Parathyroid adenoma (tissue), 2 donors: ENCODE measurements around the gene GPS2.

Source experiments
- H2AFZ ChIP-seq: fragments of 300-600 bp; sonication (generic); one replicate; pipeline ENCODE4 v1.7.0; 2017; ENCODE audit warnings: antibody characterized with exemption, mild to moderate bottlenecking
- H3K27ac ChIP-seq: fragments of 300-600 bp; sonication (generic); one replicate; pipeline ENCODE4 v1.7.0; 2017
- H3K27me3 ChIP-seq: fragments of 300-600 bp; sonication (generic); one replicate; pipeline ENCODE4 v1.7.0; 2017; ENCODE audit warnings: low read length; ENCODE audit not compliant: control insufficient read depth, insufficient read depth
- H3K36me3 ChIP-seq: fragments of 300-600 bp; sonication (generic); one replicate; pipeline ENCODE4 v1.7.0; 2017; ENCODE audit warnings: low read length; ENCODE audit not compliant: control insufficient read depth, insufficient read depth
- H3K4me1 ChIP-seq: fragments of 300-600 bp; sonication (generic); one replicate; pipeline ENCODE4 v1.7.0; 2017; ENCODE audit warnings: control low read depth
- H3K4me2 ChIP-seq: fragments of 300-600 bp; sonication (generic); one replicate; pipeline ENCODE4 v1.7.0; 2017; ENCODE audit warnings: low read length
- H3K4me3 ChIP-seq: fragments of 300-600 bp; sonication (generic); one replicate; pipeline ENCODE4 v1.7.0; 2017; ENCODE audit warnings: low read depth, low read length
- H3K79me2 ChIP-seq: fragments of 300-600 bp; sonication (generic); one replicate; pipeline ENCODE4 v1.7.0; 2017; ENCODE audit warnings: control low read depth
- H3K9ac ChIP-seq: fragments of 300-600 bp; sonication (generic); one replicate; pipeline ENCODE4 v1.7.0; 2017; ENCODE audit warnings: mild to moderate bottlenecking
- H3K9me3 ChIP-seq: fragments of 300-600 bp; sonication (generic); one replicate; pipeline ENCODE4 v1.7.0; 2017; ENCODE audit warnings: low read length; ENCODE audit not compliant: control insufficient read depth
- TF ChIP-seq, protein P1 (sequence below): fragments of 300-600 bp; sonication (generic); IDR thresholded peaks from one replicate; pipeline ENCODE4 v1.7.0; 2017; ENCODE audit warnings: antibody characterized with exemption, mild to moderate bottlenecking
- donor health status: primary hyperparathyroidism.

The GPS2 gene, protein sequence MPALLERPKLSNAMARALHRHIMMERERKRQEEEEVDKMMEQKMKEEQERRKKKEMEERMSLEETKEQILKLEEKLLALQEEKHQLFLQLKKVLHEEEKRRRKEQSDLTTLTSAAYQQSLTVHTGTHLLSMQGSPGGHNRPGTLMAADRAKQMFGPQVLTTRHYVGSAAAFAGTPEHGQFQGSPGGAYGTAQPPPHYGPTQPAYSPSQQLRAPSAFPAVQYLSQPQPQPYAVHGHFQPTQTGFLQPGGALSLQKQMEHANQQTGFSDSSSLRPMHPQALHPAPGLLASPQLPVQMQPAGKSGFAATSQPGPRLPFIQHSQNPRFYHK

DNA sequence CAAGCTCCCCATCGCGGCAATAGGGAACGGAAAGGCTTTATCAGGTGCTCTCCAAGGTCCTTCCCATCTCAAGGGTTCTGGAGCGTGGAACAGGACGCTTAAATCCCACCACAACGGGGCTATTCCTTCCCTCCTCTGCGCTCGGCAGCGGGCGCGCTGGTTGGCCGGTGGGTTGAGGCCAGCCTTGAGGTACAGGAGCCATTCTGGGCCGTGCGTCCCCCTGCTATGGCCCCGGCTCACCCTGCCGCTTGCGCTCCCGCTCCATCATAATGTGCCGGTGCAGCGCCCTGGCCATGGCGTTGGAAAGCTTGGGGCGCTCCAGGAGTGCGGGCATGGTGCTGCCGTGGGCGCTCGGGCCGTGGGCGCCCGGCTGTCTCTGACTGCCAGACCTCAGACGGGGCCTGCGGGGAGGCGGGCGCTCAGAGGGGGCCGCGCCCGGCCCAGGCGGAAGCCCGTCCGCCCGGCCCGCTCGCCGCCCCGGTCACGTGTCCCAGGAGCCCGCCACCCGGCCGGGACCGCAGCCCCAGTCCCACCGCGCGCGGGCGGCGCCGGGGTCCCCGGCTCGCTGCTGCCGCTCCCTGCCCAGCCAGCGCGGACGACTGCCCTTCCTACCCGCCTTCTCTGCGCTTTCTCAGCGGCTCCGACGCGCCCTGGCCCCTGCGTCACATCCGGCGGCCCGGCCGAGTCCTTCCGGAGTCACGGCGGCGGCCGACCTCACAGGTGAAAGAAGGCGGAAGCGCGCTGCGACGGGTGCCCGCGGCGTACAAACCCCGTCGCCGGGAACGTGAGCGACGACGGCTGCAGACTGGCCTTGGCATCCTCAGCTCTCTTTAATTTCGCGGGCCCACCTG lies at the start of gene GPS2:
Gene GPS2 (minus strand): TSS at position 642 of the 851 bp plus-strand sequence. CDS start 308 bp downstream, at position 334.
- peak within 1 kb of the TSS; percentile 89 for H3K27ac ChIP-seq
- H3K9me3 ChIP-seq: no peaks in the 10 kb centered on the region
- peak within 1 kb of the TSS; percentile 56 for H3K9ac ChIP-seq
- H3K4me2 ChIP-seq: peak within 1 kb of the TSS; percentile 80
- H2AFZ ChIP-seq: peak within 1 kb of the TSS; percentile 82
- TF ChIP-seq, protein P1, sequence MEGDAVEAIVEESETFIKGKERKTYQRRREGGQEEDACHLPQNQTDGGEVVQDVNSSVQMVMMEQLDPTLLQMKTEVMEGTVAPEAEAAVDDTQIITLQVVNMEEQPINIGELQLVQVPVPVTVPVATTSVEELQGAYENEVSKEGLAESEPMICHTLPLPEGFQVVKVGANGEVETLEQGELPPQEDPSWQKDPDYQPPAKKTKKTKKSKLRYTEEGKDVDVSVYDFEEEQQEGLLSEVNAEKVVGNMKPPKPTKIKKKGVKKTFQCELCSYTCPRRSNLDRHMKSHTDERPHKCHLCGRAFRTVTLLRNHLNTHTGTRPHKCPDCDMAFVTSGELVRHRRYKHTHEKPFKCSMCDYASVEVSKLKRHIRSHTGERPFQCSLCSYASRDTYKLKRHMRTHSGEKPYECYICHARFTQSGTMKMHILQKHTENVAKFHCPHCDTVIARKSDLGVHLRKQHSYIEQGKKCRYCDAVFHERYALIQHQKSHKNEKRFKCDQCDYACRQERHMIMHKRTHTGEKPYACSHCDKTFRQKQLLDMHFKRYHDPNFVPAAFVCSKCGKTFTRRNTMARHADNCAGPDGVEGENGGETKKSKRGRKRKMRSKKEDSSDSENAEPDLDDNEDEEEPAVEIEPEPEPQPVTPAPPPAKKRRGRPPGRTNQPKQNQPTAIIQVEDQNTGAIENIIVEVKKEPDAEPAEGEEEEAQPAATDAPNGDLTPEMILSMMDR: no peak
- H3K79me2 ChIP-seq: peaks cover 35% of the 10 kb centered on the region
- peaks cover 15% of the 10 kb centered on the region for H3K4me1 ChIP-seq
- peak within 1 kb of the TSS; percentile 62 for H3K4me3 ChIP-seq
- no peaks in the 10 kb centered on the region for H3K36me3 ChIP-seq
- H3K27me3 ChIP-seq: no peaks in the 10 kb centered on the region

DNA sequence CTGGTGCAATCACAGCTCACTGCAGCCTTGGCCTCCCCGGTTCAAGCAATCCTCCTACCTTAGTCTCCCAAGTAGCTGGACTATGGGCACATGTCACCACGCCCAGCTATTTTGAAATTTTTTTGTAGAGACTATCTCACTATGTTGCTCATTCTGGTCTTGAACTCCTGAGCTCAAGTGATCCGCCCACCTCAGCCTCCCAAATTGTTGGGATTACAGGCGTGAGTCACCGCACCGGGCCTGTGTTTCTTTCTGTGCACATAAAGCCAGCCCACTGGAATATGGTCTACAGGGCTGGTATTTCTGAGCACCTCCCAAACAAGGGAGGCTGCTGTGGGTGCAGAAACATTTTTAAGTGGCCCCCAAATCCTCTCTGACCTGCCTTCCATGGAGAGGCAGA lies 48.2 kb upstream of the GPS2 start:
- Histone ChIP-seq H3K4me3 (no peak overlapping the region), H3K4me2 (no peak overlapping the region), H2AFZ (no peak overlapping the region), H3K4me1 (no peaks in the 10 kb centered on the region), H3K27me3 (no peaks in the 10 kb centered on the region), H3K79me2 (no peaks in the 10 kb centered on the region), H3K36me3 (no peaks in the 10 kb centered on the region), H3K9ac (no peak overlapping the region), H3K9me3 (no peaks in the 10 kb centered on the region), H3K27ac (no peak overlapping the region)
- TF ChIP-seq, protein P1: no peak

- TF ChIP-seq, protein P1: no peak
- no peak overlapping the region for H3K4me2 ChIP-seq
Measured at GRCh38 chr17:7361906-7362305, 46.7 kb upstream of the GPS2 start.

GRCh38 chr17:7357381-7357780 lies 42.2 kb upstream of the GPS2 start:
- TF ChIP-seq, protein P1: no peak
- no peak overlapping the region for H3K27ac ChIP-seq
- H3K4me2 ChIP-seq: no peak overlapping the region
- H3K36me3 ChIP-seq: no peaks in the 10 kb centered on the region
- no peaks in the 10 kb centered on the region for H3K27me3 ChIP-seq
- H3K9me3 ChIP-seq: no peaks in the 10 kb centered on the region
- peaks cover 13% of the 10 kb centered on the region for H3K4me1 ChIP-seq
- no peak overlapping the region for H2AFZ ChIP-seq
- no peak overlapping the region for H3K9ac ChIP-seq
- no peak overlapping the region for H3K4me3 ChIP-seq
- H3K79me2 ChIP-seq: no peaks in the 10 kb centered on the region

More at GRCh38 chr17:7361906-7362305, 46.7 kb upstream of the GPS2 start:
- no peaks in the 10 kb centered on the region for H3K4me1 ChIP-seq
- no peak overlapping the region for H3K27ac ChIP-seq
- H3K79me2 ChIP-seq: no peaks in the 10 kb centered on the region
- no peaks in the 10 kb centered on the region for H3K9me3 ChIP-seq
- H3K27me3 ChIP-seq: no peaks in the 10 kb centered on the region
- H3K9ac ChIP-seq: no peak overlapping the region
- H3K36me3 ChIP-seq: no peaks in the 10 kb centered on the region
- H2AFZ ChIP-seq: no peak overlapping the region
- no peak overlapping the region for H3K4me3 ChIP-seq
